Left kidney (tissue), 8 donors: ENCODE results near the gene LILRA2. TPM values are rescaled to one million over a fixed set of nuclear protein-coding genes. Genes with fewer than 3 reads are reported as not detected.
"Not testable (repeated sequence)": the region's sequence is repeated elsewhere in the genome, so short reads cannot be mapped to it uniquely, and the experiment has no call there.

ENCODE experiments used
- DNase-seq: peaks from one replicate; pipeline ENCODE4 v3.0.0-alpha.2; 2013
- long read RNA-seq, 8 donors: transcript quantifications; one replicate each; lab custom pipeline, GENCODE V29; 2026
- polyA plus RNA-seq: library from polyadenylated mRNA; unstranded; fragments of 120-200 nt; gene quantifications from one replicate; pipeline ENCODE4 v1.2.1, GENCODE V29; 2013; ENCODE audit not compliant: insufficient read length

The LILRA2 gene
- 0.40 TPM for polyA plus RNA-seq
- long read RNA-seq, donor 1: 0 reads
- long read RNA-seq, donor 2: 0 reads
- long read RNA-seq, donor 3: 0 reads
- long read RNA-seq, donor 4: 0 reads
- long read RNA-seq, donor 5: 0 reads
- long read RNA-seq, donor 6: 0 reads
- long read RNA-seq, donor 7, partial matches to known transcripts: 0 of 1 reads
- long read RNA-seq, donor 7, other reads (novel, unspliced or antisense): 0 of 1 reads
- long read RNA-seq, donor 8: 0 reads

GRCh38 chr19:54573330-54573872 is at the start of gene LILRA2:
TSS of gene LILRA2 (plus strand) at chr19:54573790. CDS start at chr19:54573879, 89 bp downstream.
- DNase-seq: no peak

GRCh38 chr19:54525636-54526035 is 48.0 kb upstream of the LILRA2 start:
- no peak for DNase-seq

- no peak for DNase-seq
These were observed 46.6 kb upstream of the LILRA2 start for GRCh38 chr19:54526972-54527371.

GRCh38 chr19:54530866-54531265 is 42.7 kb upstream of the LILRA2 start:
- DNase-seq: no peak

GRCh38 chr19:54532528-54532927 is 41.1 kb upstream of the LILRA2 start:
- no peak for DNase-seq

GRCh38 chr19:54533476-54533875 is 40.1 kb upstream of the LILRA2 start:
- no peak for DNase-seq

- DNase-seq: no peak
These were observed 39.4 kb upstream of the LILRA2 start for GRCh38 chr19:54534156-54534555.

- no peak for DNase-seq
These were observed 38.0 kb upstream of the LILRA2 start for GRCh38 chr19:54535601-54536000.

- DNase-seq: no peak
These were observed 36.6 kb upstream of the LILRA2 start for GRCh38 chr19:54536956-54537355.

- no peak for DNase-seq
These were observed 31.9 kb upstream of the LILRA2 start for GRCh38 chr19:54541712-54542111.

GRCh38 chr19:54548806-54549205 is 24.8 kb upstream of the LILRA2 start:
- DNase-seq: no peak

GRCh38 chr19:54549224-54549623 is 24.4 kb upstream of the LILRA2 start:
- no peak for DNase-seq

- DNase-seq: no peak
These were observed 22.3 kb upstream of the LILRA2 start for GRCh38 chr19:54551293-54551692.

- no peak for DNase-seq
These were observed 21.4 kb upstream of the LILRA2 start for GRCh38 chr19:54551950-54552912.

- no peak for DNase-seq
These were observed 20.7 kb upstream of the LILRA2 start for GRCh38 chr19:54552913-54553310.

- DNase-seq: no peak
These were observed 19.6 kb upstream of the LILRA2 start for GRCh38 chr19:54554006-54554405.

GRCh38 chr19:54554896-54555295 is 18.7 kb upstream of the LILRA2 start:
- no peak for DNase-seq

- DNase-seq: no peak
These were observed 17.4 kb upstream of the LILRA2 start for GRCh38 chr19:54556194-54556593.

GRCh38 chr19:54558339-54558738 is 15.3 kb upstream of the LILRA2 start:
- peak; percentile 5 for DNase-seq

- DNase-seq: no peak
These were observed 12.7 kb upstream of the LILRA2 start for GRCh38 chr19:54560881-54561385.

GRCh38 chr19:54561840-54562239 is 11.8 kb upstream of the LILRA2 start:
- no peak for DNase-seq

- DNase-seq: not testable (repeated sequence)
These were observed 10.4 kb upstream of the LILRA2 start for GRCh38 chr19:54563206-54563605.

- no peak for DNase-seq
These were observed 3.3 kb upstream of the LILRA2 start for GRCh38 chr19:54570316-54570715.
